C4-2B (cell line): ENCODE data around the gene KRT9.
"Not testable (repeated sequence)": the region's sequence is repeated elsewhere in the genome, so short reads cannot be mapped to it uniquely, and the experiment has no call there.

Source experiments
- H3K27ac ChIP-seq: fragments of 450-650 bp; 2 replicates; pipeline ENCODE4 v1.5.1; 2017
- CTCF ChIP-seq: fragments of 450-650 bp; conservative IDR thresholded peaks from 2 replicates; pipeline ENCODE4 v1.5.1; 2017; ENCODE audit warnings: mild to moderate bottlenecking
- ZFX ChIP-seq: fragments of 450-650 bp; IDR thresholded peaks from 2 replicates; pipeline ENCODE4 v1.6.1; 2017

KRT9 gene

GRCh38 chr17:41548844-41549595, 22.8 kb downstream of the KRT9 start:
- H3K27ac ChIP-seq, result peak overlapping the region; percentile 18

GRCh38 chr17:41547921-41548843, 23.7 kb downstream of the KRT9 start:
- TF ChIP-seq CTCF (no peak), ZFX (no peak)
- no peak overlapping the region for H3K27ac ChIP-seq

More at GRCh38 chr17:41548844-41549595, 22.8 kb downstream of the KRT9 start:
- peak; percentile 99 for TF ChIP-seq CTCF
- no peak for TF ChIP-seq ZFX

DNA sequence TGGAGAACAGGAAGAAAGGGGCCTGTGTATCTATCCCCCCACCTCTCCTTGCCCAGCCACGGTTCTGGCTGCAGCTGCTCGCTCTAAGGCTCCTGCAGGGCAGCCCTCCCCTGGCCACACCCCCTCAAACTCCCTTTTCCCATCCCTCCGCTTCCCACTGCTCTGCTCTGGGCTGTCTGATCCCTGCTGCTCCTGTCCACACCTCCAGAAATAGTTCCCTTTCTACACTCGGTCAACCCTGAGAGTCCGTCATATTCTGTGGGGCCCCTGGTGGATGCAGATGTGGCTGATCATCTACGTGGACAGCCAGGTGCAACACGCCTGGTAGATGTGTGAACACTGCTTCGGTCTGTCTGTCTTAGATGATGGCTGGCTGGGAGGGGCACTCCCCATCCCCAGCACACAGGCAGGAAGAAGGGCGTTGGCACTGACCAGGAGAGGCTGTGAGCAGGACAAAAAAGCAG, 24.4 kb downstream of the KRT9 start:
- H3K27ac ChIP-seq, result no peak overlapping the region
- TF ChIP-seq ZFX (no peak), CTCF (no peak)

GRCh38 chr17:41546819-41547218, 25.0 kb downstream of the KRT9 start:
- H3K27ac ChIP-seq, result no peak overlapping the region
- TF ChIP-seq CTCF, result no peak
- TF ChIP-seq ZFX, result no peak

DNA sequence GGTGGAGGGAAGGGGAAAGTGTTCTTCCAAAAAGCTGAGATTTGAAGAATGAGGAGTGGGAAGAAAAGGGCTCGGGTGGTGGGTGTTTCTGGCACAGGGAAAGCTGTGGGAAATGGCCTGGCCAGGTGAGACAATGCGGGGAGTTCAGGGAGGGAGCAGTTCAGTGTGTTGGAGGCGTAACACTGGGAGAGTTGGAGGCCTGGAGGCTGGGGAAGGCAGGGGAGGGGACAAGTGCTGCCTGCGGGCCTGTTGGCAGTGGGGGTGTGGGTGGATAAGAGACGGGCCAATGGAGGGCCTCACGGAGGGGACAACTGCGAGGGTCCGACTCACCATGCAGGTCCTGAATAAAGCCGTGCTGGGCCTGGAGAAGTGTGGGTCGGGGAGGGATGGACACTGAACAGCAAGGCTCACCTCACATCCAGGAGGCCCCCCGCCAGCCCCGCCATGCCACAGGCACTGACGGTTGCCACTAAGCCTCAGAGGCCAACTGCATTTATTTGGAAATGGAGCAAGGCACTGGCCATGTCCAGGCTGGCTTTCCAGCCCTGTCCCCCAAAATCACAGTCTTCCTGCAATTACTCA, 25.9 kb downstream of the KRT9 start:
- TF ChIP-seq CTCF (no peak), ZFX (no peak)
- H3K27ac ChIP-seq, result no peak overlapping the region

GRCh38 chr17:41544935-41545334, 26.9 kb downstream of the KRT9 start:
- no peak for TF ChIP-seq ZFX
- no peak for TF ChIP-seq CTCF
- H3K27ac ChIP-seq, result no peak overlapping the region

- TF ChIP-seq ZFX (no peak), CTCF (no peak)
- no peak overlapping the region for H3K27ac ChIP-seq
Measured at GRCh38 chr17:41544491-41544892, 27.4 kb downstream of the KRT9 start.

- H3K27ac ChIP-seq, result not testable (repeated sequence)
Measured at GRCh38 chr17:41542786-41543185, 29.1 kb downstream of the KRT9 start.
